ENCODE data around the gene AKAP8L. TPM values are rescaled to one million over a fixed set of nuclear protein-coding genes. Genes with fewer than 3 reads are reported as not detected.

The AKAP8L gene
- total and polyA plus RNA-seq, 2 of the 8 experiments (the other 6 are each of a cell fraction or from before 2014, with no cell fraction given) = 75.1 to 138 TPM

GRCh38 chr19:15443838-15444237 lies 25.1 kb upstream of the AKAP8L start:
- no peak overlapping the region for H2BK15ac ChIP-seq (ENCODE audit: low read length)
- no peaks in the 10 kb centered on the region for H3K36me3 ChIP-seq (ENCODE audit: control insufficient read depth in 2 of 4, insufficient read depth in 4 of 4, low read length in 3 of 4)
- WGBS, 2 experiments (ENCODE audit: extremely low coverage in 1 of 2, insufficient coverage in 1 of 2, insufficient read length in 1 of 2, insufficient replicate concordance in 2 of 2, low coverage in 1 of 2, low lambda C conversion rate in 2 of 2, missing lambda C conversion rate in 1 of 2) = 90% methylated on average over 10 of the region's 10 CpGs; no CpG with 5 or more reads in 1 of the 2 experiments
- H4K8ac ChIP-seq (ENCODE audit: extremely low read depth, insufficient read depth, low read length) = no peak overlapping the region
- H4K20me1 ChIP-seq (replicated peaks in 1 of 2; ENCODE audit: control insufficient read depth in 1 of 2, insufficient read depth in 2 of 2, low read length in 2 of 2) = no peaks in the 10 kb centered on the region
- peaks cover 0 to 5% (median 2%) of the 10 kb centered on the region in 4 experiments; a peak in 6 of 7 replicates for H3K4me1 ChIP-seq (replicated peaks in 1 of 4; ENCODE audit: control insufficient read depth in 3 of 4, insufficient read depth in 4 of 4, low read length in 3 of 4)
- no peak overlapping the region for H3K56ac ChIP-seq (replicated peaks; ENCODE audit: insufficient read length, low read depth, low read length)
- H3K27ac ChIP-seq (ENCODE audit: low read depth, low read length) = no peak overlapping the region
- H2AFZ ChIP-seq (ENCODE audit: low read length) = no peak overlapping the region
- no peak overlapping the region for H3K18ac ChIP-seq (ENCODE audit: extremely low read depth, low read length)
- DNase-seq (ENCODE audit: low read depth in 1 of 2, low spot score in 2 of 2) (no peak), FAIRE-seq (no peak)
- no peak overlapping the region for H3K23ac ChIP-seq (ENCODE audit: insufficient read length)
- TF ChIP-seq, protein P1, sequence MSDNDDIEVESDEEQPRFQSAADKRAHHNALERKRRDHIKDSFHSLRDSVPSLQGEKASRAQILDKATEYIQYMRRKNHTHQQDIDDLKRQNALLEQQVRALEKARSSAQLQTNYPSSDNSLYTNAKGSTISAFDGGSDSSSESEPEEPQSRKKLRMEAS (IDR thresholded peaks at IDR 0.05) = no peak
- TF ChIP-seq TCF12 (IDR thresholded peaks at IDR 0.05; ENCODE audit: low read depth, low read length) = no peak
- TF ChIP-seq SIN3A (conservative IDR thresholded peaks at IDR 0.05 in 1 of 2, IDR thresholded peaks at IDR 0.05 in 1 of 2; ENCODE audit: low read depth in 1 of 2, low read length in 2 of 2) = no peak
- TF ChIP-seq ZNF274 (IDR thresholded peaks at IDR 0.05; ENCODE audit: borderline replicate concordance, extremely low read depth, low read length) = no peak
- no peak overlapping the region for H4K5ac ChIP-seq (ENCODE audit: insufficient read length, low read depth, low read length)
- H2BK20ac ChIP-seq (ENCODE audit: low read length) = no peak overlapping the region
- H3K9me3 ChIP-seq (ENCODE audit: insufficient read depth in 2 of 2, low read depth in 1 of 2, low read length in 1 of 2) = no peaks in the 10 kb centered on the region
- H2BK12ac ChIP-seq (ENCODE audit: low read depth, low read length) = no peak overlapping the region
- no peak overlapping the region for H3K14ac ChIP-seq (ENCODE audit: insufficient read length)
- peaks cover 0 to 2% (median 0%) of the 10 kb centered on the region in 4 experiments; a peak in 1 of 7 replicates for H3K27me3 ChIP-seq (replicated peaks in 1 of 4; ENCODE audit: control insufficient read depth in 3 of 4, extremely low read depth in 1 of 4, insufficient read depth in 3 of 4, low read length in 3 of 4)
- H3K79me1 ChIP-seq (ENCODE audit: low read depth, low read length) = no peaks in the 10 kb centered on the region
- no peak overlapping the region for H3K9ac ChIP-seq (replicated peaks in 1 of 4; ENCODE audit: extremely low read depth in 1 of 4, low read depth in 3 of 4, low read length in 3 of 4)
- no peak overlapping the region for H4K91ac ChIP-seq (replicated peaks; ENCODE audit: insufficient read length, low read length)
- H2BK120ac ChIP-seq (replicated peaks; ENCODE audit: low read depth, low read length) = no peak overlapping the region
- H3K4me2 ChIP-seq (ENCODE audit: insufficient read depth in 1 of 2, low read depth in 2 of 2, low read length in 2 of 2) = no peak overlapping the region
- no peak overlapping the region for H2AK5ac ChIP-seq (ENCODE audit: low read depth, low read length)
- no peak overlapping the region for H3K4ac ChIP-seq (replicated peaks; ENCODE audit: insufficient read length, low read depth, low read length)
- H3K23me2 ChIP-seq (ENCODE audit: low read depth, low read length) = peaks cover 4% of the 10 kb centered on the region; the same call in 1 of the 2 replicates
- H3K4me3 ChIP-seq (ENCODE audit: extremely low read depth in 1 of 4, insufficient read depth in 2 of 4, low read depth in 3 of 4, low read length in 4 of 4) = no peak overlapping the region
- H3K79me2 ChIP-seq (ENCODE audit: control insufficient read depth in 1 of 2, insufficient read depth in 2 of 2, low read length in 2 of 2) = no peaks in the 10 kb centered on the region
- POLR2A ChIA-PET (ENCODE audit: partially characterized antibody) = interaction anchor here (1.2 kb wide), 1 partner anchor 15 kb away, joined by 4 read pairs; no protein-coding TSS in a partner anchor
- no peak overlapping the region for H2BK5ac ChIP-seq (ENCODE audit: low read depth, low read length)
- CTCF ChIA-PET (ENCODE audit: partially characterized antibody) = no interaction called here

Data from H1 (cell line).